ENCODE data around the gene UBE2D2. TPM values are rescaled to one million over a fixed set of nuclear protein-coding genes. Genes with fewer than 3 reads are reported as not detected.

The UBE2D2 gene
- total and polyA plus RNA-seq, 10 of the 15 experiments (the other 5 are each of a cell fraction or from before 2014, with no cell fraction given) = 58.6 to 245 (median 128) TPM

DNA sequence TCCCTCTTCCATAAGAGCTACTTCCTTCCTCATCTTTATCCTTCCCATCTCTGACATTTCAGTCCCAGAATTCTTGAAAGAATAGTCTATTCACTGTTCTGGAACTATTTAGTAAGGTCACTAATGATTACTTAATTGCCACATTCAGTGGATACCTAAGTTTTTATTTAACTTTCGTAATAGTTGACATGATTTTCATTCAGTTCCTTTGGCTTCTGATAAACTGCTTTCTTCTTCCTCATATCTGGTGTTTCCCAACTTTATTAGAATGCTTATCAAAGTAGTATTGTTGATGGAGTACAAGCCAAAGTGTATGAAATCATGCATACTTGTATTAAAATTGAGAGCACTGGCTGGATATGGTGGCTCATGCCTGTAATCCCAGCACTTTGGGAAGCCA, 10.8 kb downstream of the UBE2D2 start:
- Histone ChIP-seq H3K9me3 (replicated peaks; ENCODE audit: control insufficient read depth, insufficient read depth, low read length) (no peaks in the 10 kb centered on the region), H3K27me3 (replicated peaks in 1 of 2; ENCODE audit: control insufficient read depth in 2 of 2, insufficient read depth in 2 of 2, low read length in 1 of 2) (no peaks in the 10 kb centered on the region), H3K4me3 (no peak overlapping the region), H3K4me1 (ENCODE audit: control insufficient read depth, insufficient read depth, low read length) (peaks cover 25% of the 10 kb centered on the region), H3K4me2 (ENCODE audit: control insufficient read depth, insufficient read depth) (no peak overlapping the region), H2AFZ (ENCODE audit: control insufficient read depth, low read depth, low read length) (no peak overlapping the region), H3K9ac (ENCODE audit: control insufficient read depth, insufficient read depth, low read length) (no peak overlapping the region), H3K79me2 (ENCODE audit: control insufficient read depth, insufficient read depth, low read length) (peaks cover 84% of the 10 kb centered on the region), H4K20me1 (ENCODE audit: control insufficient read depth, insufficient read depth) (peaks cover 6% of the 10 kb centered on the region), H3K27ac (ENCODE audit: control insufficient read depth, insufficient read depth) (no peak overlapping the region), H3K36me3 (ENCODE audit: control insufficient read depth in 2 of 2, insufficient read depth in 2 of 2, low read length in 1 of 2) (peaks cover 0 to 3% of the 10 kb centered on the region in 2 experiments; a peak in 1 of 4 replicates)
- intact Hi-C loops (cut with micrococcal nuclease; ENCODE audit: unreplicated experiment) (no loop called here), in situ Hi-C loops (cut with MboI) (no loop called here)
- DNase-seq (ENCODE audit: low read depth, low spot score) (no peak), FAIRE-seq (no peak), ATAC-seq (no peak)
- TF ChIP-seq GABPA (IDR thresholded peaks at IDR 0.05; ENCODE audit: low read depth) (no peak), ZNF217 (IDR thresholded peaks at IDR 0.05) (no peak)
- TF ChIP-seq, protein P1, sequence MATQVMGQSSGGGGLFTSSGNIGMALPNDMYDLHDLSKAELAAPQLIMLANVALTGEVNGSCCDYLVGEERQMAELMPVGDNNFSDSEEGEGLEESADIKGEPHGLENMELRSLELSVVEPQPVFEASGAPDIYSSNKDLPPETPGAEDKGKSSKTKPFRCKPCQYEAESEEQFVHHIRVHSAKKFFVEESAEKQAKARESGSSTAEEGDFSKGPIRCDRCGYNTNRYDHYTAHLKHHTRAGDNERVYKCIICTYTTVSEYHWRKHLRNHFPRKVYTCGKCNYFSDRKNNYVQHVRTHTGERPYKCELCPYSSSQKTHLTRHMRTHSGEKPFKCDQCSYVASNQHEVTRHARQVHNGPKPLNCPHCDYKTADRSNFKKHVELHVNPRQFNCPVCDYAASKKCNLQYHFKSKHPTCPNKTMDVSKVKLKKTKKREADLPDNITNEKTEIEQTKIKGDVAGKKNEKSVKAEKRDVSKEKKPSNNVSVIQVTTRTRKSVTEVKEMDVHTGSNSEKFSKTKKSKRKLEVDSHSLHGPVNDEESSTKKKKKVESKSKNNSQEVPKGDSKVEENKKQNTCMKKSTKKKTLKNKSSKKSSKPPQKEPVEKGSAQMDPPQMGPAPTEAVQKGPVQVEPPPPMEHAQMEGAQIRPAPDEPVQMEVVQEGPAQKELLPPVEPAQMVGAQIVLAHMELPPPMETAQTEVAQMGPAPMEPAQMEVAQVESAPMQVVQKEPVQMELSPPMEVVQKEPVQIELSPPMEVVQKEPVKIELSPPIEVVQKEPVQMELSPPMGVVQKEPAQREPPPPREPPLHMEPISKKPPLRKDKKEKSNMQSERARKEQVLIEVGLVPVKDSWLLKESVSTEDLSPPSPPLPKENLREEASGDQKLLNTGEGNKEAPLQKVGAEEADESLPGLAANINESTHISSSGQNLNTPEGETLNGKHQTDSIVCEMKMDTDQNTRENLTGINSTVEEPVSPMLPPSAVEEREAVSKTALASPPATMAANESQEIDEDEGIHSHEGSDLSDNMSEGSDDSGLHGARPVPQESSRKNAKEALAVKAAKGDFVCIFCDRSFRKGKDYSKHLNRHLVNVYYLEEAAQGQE (IDR thresholded peaks at IDR 0.05; ENCODE audit: low read depth, low read length) = no peak
- 95% methylated on average over 1 of the region's 1 CpG for WGBS (ENCODE audit: insufficient coverage, insufficient replicate concordance, low lambda C conversion rate, missing lambda C conversion rate)
- SMC1A ChIA-PET (ENCODE audit: uncharacterized antibody, unreplicated experiment) = interaction anchor here (0.6 to 4.3 kb wide), 10 partner anchors 9 to 64 kb away, joined by 3 to 34 read pairs (median 4); no protein-coding TSS in a partner anchor
- CTCF ChIA-PET = interaction anchor here (0.6 to 5.0 kb wide), 9 partner anchors 16 to 196 kb away, joined by 3 to 78 read pairs (median 3); no protein-coding TSS in a partner anchor
- RAD21 ChIA-PET (ENCODE audit: unreplicated experiment) = interaction anchor here (0.6 to 1.4 kb wide), 7 partner anchors 9 to 149 kb away, joined by 3 to 7 read pairs (median 3); no protein-coding TSS in a partner anchor
- TSS peak; percentile 53 for BruUV-seq (replicated peaks)
- POLR2A ChIA-PET = interaction anchor here (0.6 to 2.0 kb wide), 10 partner anchors 9 to 602 kb away, joined by 3 to 9 read pairs (median 4); no protein-coding TSS in a partner anchor
